ENCODE data around the gene OSM. TPM values are rescaled to one million over a fixed set of nuclear protein-coding genes. Genes with fewer than 3 reads are reported as not detected.

Gene OSM
- total RNA-seq, 4 donors from 2014 or later, result 0.82 to 7.3 (median 1.0) TPM

DNA sequence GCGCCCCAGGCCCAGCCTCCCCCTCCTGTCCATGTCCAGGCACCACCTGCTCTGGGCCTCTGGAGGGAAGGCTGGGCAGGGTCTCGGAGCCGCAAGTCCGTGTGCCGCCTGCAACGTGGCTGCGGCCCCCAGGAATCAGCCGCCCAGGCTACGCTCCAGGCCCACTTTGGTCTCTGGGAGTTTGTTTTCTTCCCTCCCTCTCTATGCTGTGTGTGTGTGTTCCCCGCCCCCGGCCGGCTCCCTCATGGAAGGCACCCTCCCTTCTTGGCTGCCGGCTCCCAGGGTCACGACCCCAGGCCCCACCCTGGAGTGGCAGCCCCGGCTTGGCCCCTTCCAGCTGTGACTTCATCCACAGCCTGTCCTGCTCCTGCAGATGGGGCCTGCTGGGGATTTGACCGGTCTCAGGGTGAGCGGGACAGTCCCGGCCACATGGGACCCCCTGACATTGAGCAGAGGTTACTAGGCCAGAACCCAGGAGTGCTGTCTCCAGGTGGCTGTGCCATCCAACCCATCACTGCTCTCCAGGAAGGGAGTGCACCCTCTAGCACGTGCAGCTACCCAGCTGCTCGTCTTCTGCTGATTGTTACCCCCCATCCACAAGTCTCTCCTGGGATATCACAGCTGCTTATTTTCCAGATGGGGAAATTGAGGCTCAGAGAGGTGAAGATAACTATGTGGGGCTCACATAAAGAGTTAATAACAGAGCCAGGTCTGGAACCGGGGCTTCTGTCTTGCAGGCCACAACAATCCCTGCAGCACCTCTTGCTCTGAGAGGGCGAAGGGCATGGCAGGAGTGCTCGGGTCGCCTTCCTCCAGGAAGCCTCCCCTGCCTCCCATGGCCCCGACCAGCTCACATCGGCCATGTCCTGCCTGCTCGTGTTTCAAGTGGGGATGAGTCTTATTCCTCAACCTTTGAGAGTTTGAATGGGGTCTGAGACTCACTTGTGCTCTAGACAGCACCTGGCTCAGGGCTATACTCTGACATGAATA is 17.3 kb downstream of the OSM start:
- no peak for TF ChIP-seq CTCF (IDR thresholded peaks at IDR 0.05; ENCODE audit: low read depth)

GRCh38 chr22:30248484-30248883 is 18.2 kb downstream of the OSM start:
- TF ChIP-seq CTCF (IDR thresholded peaks at IDR 0.05; ENCODE audit: low read depth), result no peak

GRCh38 chr22:30247974-30248373 is 18.7 kb downstream of the OSM start:
- no peak for TF ChIP-seq CTCF (IDR thresholded peaks at IDR 0.05; ENCODE audit: low read depth)

GRCh38 chr22:30247561-30247960 is 19.1 kb downstream of the OSM start:
- no peak for TF ChIP-seq CTCF (IDR thresholded peaks at IDR 0.05; ENCODE audit: low read depth)

- no peak for TF ChIP-seq CTCF (IDR thresholded peaks at IDR 0.05; ENCODE audit: low read depth)
Measured at GRCh38 chr22:30246814-30247376, 19.8 kb downstream of the OSM start.

DNA sequence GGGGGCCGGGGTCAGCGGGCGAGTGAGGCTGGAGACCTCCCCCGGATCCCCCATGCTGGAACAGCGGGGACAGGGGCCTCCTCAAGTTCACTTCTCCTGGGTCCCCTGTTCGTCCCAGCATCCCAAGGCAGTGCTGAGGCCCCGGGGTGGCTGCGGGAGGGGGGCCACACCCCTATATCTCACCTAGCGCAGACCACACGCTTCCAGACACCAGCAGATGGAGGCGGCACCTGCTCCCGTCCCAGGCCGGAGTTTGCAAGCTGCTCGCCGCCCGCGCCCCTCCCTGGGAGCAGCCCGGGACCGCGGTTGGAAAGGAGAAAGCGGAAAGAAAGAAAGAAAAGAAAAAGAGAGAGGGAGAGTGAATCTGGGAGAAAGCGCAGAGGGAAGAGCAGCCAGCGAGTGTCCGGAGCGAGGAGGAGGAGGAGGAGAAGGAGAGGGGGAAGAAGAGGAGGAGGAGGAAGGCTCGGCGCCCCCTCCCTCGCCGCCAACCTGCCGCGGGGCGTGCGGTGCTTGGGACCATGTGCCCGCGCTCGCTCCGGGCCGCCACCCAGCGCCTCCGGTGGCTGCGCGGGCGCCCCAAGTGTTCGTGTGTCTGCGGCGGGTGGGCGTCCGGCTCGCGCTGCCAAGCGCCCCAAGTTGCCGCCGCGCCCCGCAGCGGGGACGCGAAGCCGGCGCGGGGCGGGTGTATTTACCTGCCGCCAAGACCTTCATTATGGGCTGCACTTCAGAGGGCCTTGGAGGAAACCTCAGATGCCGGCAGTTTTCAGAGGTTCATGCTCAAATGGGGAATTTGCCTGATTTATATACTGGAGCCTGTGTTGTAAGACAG is 20.5 kb downstream of the OSM start, which contains the start of gene LIF:
Gene LIF, minus strand, starts transcription at position 775 of the 829 bp plus-strand sequence. Its CDS starts 64 bp downstream, at position 711.
- no peak for TF ChIP-seq CTCF (IDR thresholded peaks at IDR 0.05; ENCODE audit: low read depth)

Measured in subcutaneous adipose tissue (tissue), 4 donors.